ENCODE results near the gene IPO8. TPM values are rescaled to one million over a fixed set of nuclear protein-coding genes. Genes with fewer than 3 reads are reported as not detected.

Gene IPO8
- total and polyA plus RNA-seq, 2 of the 4 experiments (the other 2 are of a cell fraction), result 11.1 to 31.5 TPM

DNA sequence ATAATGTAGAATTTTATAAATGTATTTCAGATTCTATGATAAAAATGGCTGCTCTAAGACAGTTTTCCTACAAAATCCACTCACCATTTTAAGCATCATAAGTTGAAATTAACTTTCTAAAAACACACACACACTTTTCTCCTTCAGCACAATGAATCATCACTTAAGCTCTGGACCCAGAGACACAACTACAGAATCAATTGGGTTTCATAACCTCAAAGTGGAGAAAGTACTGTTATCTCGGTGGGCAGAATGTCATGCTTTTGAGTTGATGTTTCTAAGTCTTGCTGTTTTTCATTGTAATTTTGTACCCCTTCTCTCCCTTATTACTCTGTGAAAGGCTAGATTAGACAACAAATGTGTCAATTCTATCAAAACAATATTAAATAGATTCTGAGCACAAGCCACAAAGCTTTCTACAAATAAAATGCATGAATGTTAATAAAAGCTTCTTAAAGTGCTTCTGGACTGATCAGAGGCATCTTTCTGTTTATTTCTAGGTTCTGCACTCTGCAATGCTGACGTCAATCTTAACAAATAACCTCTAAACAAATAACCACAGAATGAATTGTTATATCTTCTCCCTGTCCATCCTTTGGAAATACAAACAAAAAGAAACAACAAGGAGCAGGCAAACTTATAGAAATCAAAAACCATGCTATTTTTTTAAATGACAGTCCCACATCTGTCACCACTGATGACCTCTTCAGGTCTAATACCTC is 8.2 kb downstream of the IPO8 start:
- Histone ChIP-seq H3K4me3 (ENCODE audit: insufficient read depth, low read depth, low read length) (no peak overlapping the region), H3K79me1 (ENCODE audit: low read depth in 1 of 2, low read length in 2 of 2) (peaks cover under 1 to 31% of the 10 kb centered on the region in 2 experiments; a peak in 3 of 4 replicates), H2AFZ (replicated peaks; ENCODE audit: low read length, poor library complexity) (no peak overlapping the region), H3K36me3 (ENCODE audit: control insufficient read depth, insufficient read depth, low read length) (peaks cover 2% of the 10 kb centered on the region; the same call in 1 of the 2 replicates), H3K9ac (ENCODE audit: low read depth, low read length) (no peak overlapping the region), H4K5ac (ENCODE audit: low read depth, low read length) (no peak overlapping the region), H3K18ac (ENCODE audit: low read depth, low read length) (no peak overlapping the region; the same call in 1 of the 2 replicates), H3K27me3 (ENCODE audit: control insufficient read depth, insufficient read depth, low read length) (no peaks in the 10 kb centered on the region), H3K14ac (replicated peaks; ENCODE audit: low read depth, low read length) (no peak overlapping the region), H2BK5ac (ENCODE audit: low read depth, low read length, poor library complexity, severe bottlenecking) (peak overlapping the region; percentile 19), H3K27ac (ENCODE audit: insufficient read depth, low read length) (no peak overlapping the region; the same call in 1 of the 2 replicates), H4K8ac (ENCODE audit: low read depth in 2 of 2, low read length in 2 of 2) (no peak overlapping the region), H2AK9ac (replicated peaks; ENCODE audit: low read depth, low read length, poor library complexity) (no peak overlapping the region), H2AK5ac (ENCODE audit: low read depth, low read length) (no peak overlapping the region), H2BK20ac (ENCODE audit: low read depth, low read length) (no peak overlapping the region), H3K4me1 (ENCODE audit: control insufficient read depth, insufficient read depth, low read length) (peaks cover 6% of the 10 kb centered on the region), H2BK15ac (ENCODE audit: low read depth, low read length) (no peak overlapping the region), H4K20me1 (ENCODE audit: insufficient read depth, low read length) (peaks cover 8% of the 10 kb centered on the region; the same call in 1 of the 2 replicates), H4K91ac (ENCODE audit: insufficient read depth, low read depth, low read length) (no peak overlapping the region), H2BK120ac (ENCODE audit: low read depth, low read length) (no peak overlapping the region), H3K9me3 (ENCODE audit: control insufficient read depth, insufficient read depth, low read length) (no peaks in the 10 kb centered on the region), H3K56ac (ENCODE audit: extremely low read depth, insufficient read depth, low read length) (no peak overlapping the region), H3K9me1 (ENCODE audit: insufficient read depth, low read length) (peaks cover 2% of the 10 kb centered on the region; the same call in 1 of the 2 replicates), H3K4me2 (ENCODE audit: low read depth, low read length) (peak overlapping the region; percentile 36), H3K4ac (ENCODE audit: low read depth, low read length) (no peak overlapping the region), H3K23ac (ENCODE audit: low read depth, low read length) (no peak overlapping the region)
- TF ChIP-seq BHLHE40 (IDR thresholded peaks at IDR 0.05; ENCODE audit: low read depth, low read length), result no peak
- dilution Hi-C loops (cut with HindIII; ENCODE audit: low sequenced_read_pairs, unreplicated experiment) (no loop called here), in situ Hi-C loops (cut with MboI; ENCODE audit: low sequenced_read_pairs) (no loop called here), intact Hi-C loops (cut with micrococcal nuclease) (no loop called here)
- DNase-seq (peak; percentile 31), ATAC-seq (ENCODE audit: low read depth) (peak; percentile 35; the same call in 1 of the 2 replicates)
- BruUV-seq (replicated peaks), result no TSS peak
- WGBS, 2 experiments (ENCODE audit: extremely low coverage in 2 of 2, insufficient read length in 1 of 2), result 60% methylated on average over 1 of the region's 2 CpGs; no CpG with 5 or more reads in 1 of the 2 experiments
- ChIA-PET POLR2A (ENCODE audit: unreplicated experiment) (no interaction called here), CTCF (no interaction called here)

Data from IMR-90 (cell line).